ENCODE results near the gene HYCC2. TPM values are rescaled to one million over a fixed set of nuclear protein-coding genes. Genes with fewer than 3 reads are reported as not detected.
"Not testable (repeated sequence)": the region's sequence is repeated elsewhere in the genome, so short reads cannot be mapped to it uniquely, and the experiment has no call there.

The HYCC2 gene
- total RNA-seq, 4 donors from 2014 or later, result 19.8 to 32.0 (median 26.0) TPM

DNA sequence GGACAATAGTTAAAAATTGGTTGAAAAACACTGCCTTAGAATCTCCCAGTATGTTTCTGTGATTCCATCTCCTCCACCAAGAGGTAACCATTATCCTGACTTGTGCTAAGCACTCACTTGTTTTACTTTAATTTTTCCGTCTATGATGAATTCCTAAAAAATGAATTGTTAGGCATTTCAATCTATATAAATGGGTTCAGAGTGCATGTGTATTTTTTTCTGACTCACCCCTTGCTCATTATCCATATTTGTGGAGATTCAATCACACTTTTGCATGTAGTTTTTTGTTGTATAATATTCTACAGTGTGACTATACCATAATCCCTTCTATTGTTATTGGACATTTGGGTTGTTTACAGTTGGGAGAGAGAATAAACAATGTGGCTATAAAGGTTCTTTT, 1.6 kb upstream of the HYCC2 start:
- Histone ChIP-seq H3K9me3 (no peaks in the 10 kb centered on the region), H3K27me3 (no peaks in the 10 kb centered on the region), H3K4me1 (peaks cover 23 to 31% of the 10 kb centered on the region in 2 donors), H3K36me3 (no peaks in the 10 kb centered on the region), H3K27ac (no peak overlapping the region), H3K4me3 (replicated peaks in 1 of 3) (no peak overlapping the region)
- DNase-seq, result no peak
- WGBS, 2 donors, result 91 to 96% methylated on average over 1 of the region's 1 CpG
- TF ChIP-seq POLR2A (IDR thresholded peaks at IDR 0.05), result no peak
- TF ChIP-seq, protein P1, sequence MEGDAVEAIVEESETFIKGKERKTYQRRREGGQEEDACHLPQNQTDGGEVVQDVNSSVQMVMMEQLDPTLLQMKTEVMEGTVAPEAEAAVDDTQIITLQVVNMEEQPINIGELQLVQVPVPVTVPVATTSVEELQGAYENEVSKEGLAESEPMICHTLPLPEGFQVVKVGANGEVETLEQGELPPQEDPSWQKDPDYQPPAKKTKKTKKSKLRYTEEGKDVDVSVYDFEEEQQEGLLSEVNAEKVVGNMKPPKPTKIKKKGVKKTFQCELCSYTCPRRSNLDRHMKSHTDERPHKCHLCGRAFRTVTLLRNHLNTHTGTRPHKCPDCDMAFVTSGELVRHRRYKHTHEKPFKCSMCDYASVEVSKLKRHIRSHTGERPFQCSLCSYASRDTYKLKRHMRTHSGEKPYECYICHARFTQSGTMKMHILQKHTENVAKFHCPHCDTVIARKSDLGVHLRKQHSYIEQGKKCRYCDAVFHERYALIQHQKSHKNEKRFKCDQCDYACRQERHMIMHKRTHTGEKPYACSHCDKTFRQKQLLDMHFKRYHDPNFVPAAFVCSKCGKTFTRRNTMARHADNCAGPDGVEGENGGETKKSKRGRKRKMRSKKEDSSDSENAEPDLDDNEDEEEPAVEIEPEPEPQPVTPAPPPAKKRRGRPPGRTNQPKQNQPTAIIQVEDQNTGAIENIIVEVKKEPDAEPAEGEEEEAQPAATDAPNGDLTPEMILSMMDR (IDR thresholded peaks at IDR 0.05), result no peak
- intact Hi-C loops (cut with DNase I), result loop anchor here (10.0 kb wide), 2 partner anchors 92 to 358 kb away; no protein-coding TSS in a partner anchor

DNA sequence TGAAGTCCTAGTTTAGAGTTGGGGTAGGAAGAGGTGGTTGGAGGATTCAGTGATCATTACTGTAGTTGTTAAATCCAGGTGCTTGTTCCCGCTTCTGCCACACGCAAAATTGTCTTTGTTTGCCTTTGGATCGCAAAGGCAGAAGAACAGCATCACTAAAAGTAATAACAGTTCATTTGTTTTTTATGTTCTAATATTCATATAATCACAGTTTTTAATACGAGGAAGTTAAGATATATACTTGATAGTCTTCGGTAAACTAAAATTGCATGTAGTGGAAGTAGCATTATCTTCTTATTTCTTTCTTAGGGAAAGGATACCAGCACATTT, 695 bp upstream of the HYCC2 start:
- H3K27me3 ChIP-seq, result no peaks in the 10 kb centered on the region
- H3K36me3 ChIP-seq, result no peaks in the 10 kb centered on the region
- TF ChIP-seq, protein P1 (IDR thresholded peaks at IDR 0.05), result no peak
- TF ChIP-seq POLR2A (IDR thresholded peaks at IDR 0.05), result no peak
- H3K9me3 ChIP-seq, result no peaks in the 10 kb centered on the region
- DNase-seq, result no peak
- H3K27ac ChIP-seq, result peak overlapping the region in 2 of 3 donors; percentile 86 to 90
- H3K4me1 ChIP-seq, result peaks cover 23 to 31% of the 10 kb centered on the region in 2 donors
- intact Hi-C loops (cut with DNase I), result loop anchor here (10.0 kb wide), 2 partner anchors 93 to 357 kb away; no protein-coding TSS in a partner anchor
- 1 to 3% methylated on average over 5 of the region's 5 CpGs for WGBS, 2 donors
- peak overlapping the region; percentile 36 to 87 (median 38) for H3K4me3 ChIP-seq (replicated peaks in 1 of 3)

DNA sequence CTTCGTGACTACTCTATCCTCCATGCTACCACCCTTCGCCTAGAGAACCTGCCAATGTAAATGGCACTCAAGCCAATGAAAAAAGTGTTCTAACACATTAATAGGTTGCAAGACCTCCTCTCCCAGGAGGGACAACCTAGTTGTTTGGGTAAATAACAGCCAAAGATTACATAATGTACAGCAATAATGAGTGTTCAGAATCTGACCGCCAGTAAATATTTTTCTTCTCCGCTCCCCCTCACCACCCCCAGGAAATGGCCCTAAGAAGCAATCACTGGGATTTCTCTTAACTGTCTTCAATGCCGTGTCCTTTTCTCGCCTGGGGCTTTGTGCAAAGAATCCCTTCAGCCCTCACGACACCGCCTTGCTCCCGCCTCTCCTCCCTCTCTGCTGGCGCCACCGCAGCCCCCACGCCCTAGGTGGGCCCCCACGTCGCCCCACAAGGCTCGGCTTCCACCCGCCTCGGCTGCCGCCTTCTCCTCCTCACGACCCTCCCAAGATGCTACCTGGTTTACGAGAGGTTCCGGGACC, 458 bp downstream of the HYCC2 start:
- intact Hi-C loops (cut with DNase I), result loop anchor here (10.0 kb wide), 2 partner anchors 94 to 356 kb away; no protein-coding TSS in a partner anchor
- no peak for DNase-seq
- Histone ChIP-seq H3K27ac (peak overlapping the region; percentile 81 to 90 (median 86)), H3K9me3 (no peaks in the 10 kb centered on the region), H3K4me3 (replicated peaks in 1 of 3) (peak overlapping the region; percentile 36 to 87 (median 38)), H3K36me3 (no peaks in the 10 kb centered on the region), H3K27me3 (no peaks in the 10 kb centered on the region), H3K4me1 (peaks cover 23 to 34% of the 10 kb centered on the region in 2 donors)
- TF ChIP-seq POLR2A (IDR thresholded peaks at IDR 0.05), result no peak
- TF ChIP-seq, protein P1 (IDR thresholded peaks at IDR 0.05), result no peak
- WGBS, 2 donors, result 1% methylated on average over 21 of the region's 21 CpGs

DNA sequence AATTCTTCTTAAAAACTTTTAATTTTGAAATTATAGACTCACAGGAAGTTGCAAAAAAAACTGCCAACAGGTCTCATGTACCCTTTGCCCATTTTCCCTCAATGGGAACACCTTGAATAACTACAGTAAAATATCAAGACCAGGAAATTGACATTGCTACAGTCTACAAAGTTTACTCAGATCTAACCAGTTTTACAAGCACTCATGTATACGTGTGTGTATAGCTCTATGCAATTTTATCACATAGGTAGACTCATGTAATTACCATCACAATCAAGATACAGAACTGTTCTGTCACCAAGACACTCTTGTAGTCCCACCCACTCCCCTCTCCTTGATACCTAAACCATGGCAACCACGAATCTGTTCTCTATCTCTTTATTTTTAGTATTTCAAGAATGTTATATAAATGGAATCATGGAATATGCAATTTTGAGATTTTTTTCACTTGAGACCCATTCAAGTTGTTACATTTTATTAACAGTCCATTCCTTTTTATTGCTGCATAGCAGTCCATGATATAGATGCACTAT, 6.6 kb downstream of the HYCC2 start:
- Histone ChIP-seq H3K36me3 (no peaks in the 10 kb centered on the region), H3K4me3 (replicated peaks in 1 of 3) (no peak overlapping the region), H3K4me1 (peaks cover 5 to 11% of the 10 kb centered on the region in 2 donors), H3K9me3 (no peaks in the 10 kb centered on the region), H3K27ac (no peak overlapping the region), H3K27me3 (no peaks in the 10 kb centered on the region)
- intact Hi-C loops (cut with DNase I), result loop anchor here (5.0 kb wide), 2 partner anchors 103 to 163 kb away; partner anchors contain the start of gene ORC2
- 79 to 89% methylated on average over 2 of the region's 2 CpGs for WGBS, 2 donors
- DNase-seq, result no peak
- TF ChIP-seq POLR2A (IDR thresholded peaks at IDR 0.05), result no peak
- TF ChIP-seq, protein P1 (IDR thresholded peaks at IDR 0.05), result no peak

DNA sequence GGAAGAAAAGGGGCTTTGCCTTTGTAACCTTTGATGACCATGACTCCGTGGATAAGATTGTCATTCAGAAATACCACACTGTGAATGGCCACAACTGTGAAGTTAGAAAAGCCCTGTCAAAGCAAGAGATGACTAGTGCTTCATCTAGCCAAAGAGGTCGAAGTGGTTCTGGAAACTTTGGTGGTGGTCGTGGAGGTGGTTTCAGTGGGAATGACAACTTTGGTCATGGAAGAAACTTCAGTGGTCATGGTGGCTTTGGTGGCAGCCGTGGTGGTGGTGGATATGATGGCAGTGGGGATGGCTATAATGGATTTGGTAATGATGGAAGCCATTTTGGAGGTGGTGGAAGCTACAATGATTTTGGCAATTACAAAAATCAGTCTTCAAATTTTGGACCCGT, 8.0 kb downstream of the HYCC2 start:
- H3K4me3 ChIP-seq (replicated peaks in 1 of 3); H3K36me3 ChIP-seq; intact Hi-C loops (cut with DNase I); H3K4me1 ChIP-seq; DNase-seq; H3K27ac ChIP-seq; H3K9me3 ChIP-seq; H3K27me3 ChIP-seq: not testable (repeated sequence)
- 91 to 98% methylated on average over 5 of the region's 5 CpGs for WGBS, 2 donors
